ENCODE results near the gene ZBTB7C. TPM values are rescaled to one million over a fixed set of nuclear protein-coding genes. Genes with fewer than 3 reads are reported as not detected.

ZBTB7C gene
- total and polyA plus RNA-seq, 8 donors, result 3.0 to 47.8 (median 19.3) TPM

GRCh38 chr18:48337053-48337452 is 72.1 kb downstream of the ZBTB7C start:
- H3K9me3 ChIP-seq, result no peaks in the 10 kb centered on the region
- no peak for TF ChIP-seq POLR2A (IDR thresholded peaks at IDR 0.05)
- TF ChIP-seq, protein P1, sequence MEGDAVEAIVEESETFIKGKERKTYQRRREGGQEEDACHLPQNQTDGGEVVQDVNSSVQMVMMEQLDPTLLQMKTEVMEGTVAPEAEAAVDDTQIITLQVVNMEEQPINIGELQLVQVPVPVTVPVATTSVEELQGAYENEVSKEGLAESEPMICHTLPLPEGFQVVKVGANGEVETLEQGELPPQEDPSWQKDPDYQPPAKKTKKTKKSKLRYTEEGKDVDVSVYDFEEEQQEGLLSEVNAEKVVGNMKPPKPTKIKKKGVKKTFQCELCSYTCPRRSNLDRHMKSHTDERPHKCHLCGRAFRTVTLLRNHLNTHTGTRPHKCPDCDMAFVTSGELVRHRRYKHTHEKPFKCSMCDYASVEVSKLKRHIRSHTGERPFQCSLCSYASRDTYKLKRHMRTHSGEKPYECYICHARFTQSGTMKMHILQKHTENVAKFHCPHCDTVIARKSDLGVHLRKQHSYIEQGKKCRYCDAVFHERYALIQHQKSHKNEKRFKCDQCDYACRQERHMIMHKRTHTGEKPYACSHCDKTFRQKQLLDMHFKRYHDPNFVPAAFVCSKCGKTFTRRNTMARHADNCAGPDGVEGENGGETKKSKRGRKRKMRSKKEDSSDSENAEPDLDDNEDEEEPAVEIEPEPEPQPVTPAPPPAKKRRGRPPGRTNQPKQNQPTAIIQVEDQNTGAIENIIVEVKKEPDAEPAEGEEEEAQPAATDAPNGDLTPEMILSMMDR (IDR thresholded peaks at IDR 0.05), result no peak
- TF ChIP-seq EP300 (IDR thresholded peaks at IDR 0.05), result no peak
- no peak for TF ChIP-seq POLR2AphosphoS5 (IDR thresholded peaks at IDR 0.05)
- H3K4me3 ChIP-seq, result no peak overlapping the region
- intact Hi-C loops (cut with DNase I; ENCODE audit: low total_unique reads), result loop anchor here (10.0 kb wide), 1 partner anchor 108 kb away; no protein-coding TSS in a partner anchor
- no peak for DNase-seq
- WGBS, 5 donors, result 87 to 98% (median 93%) methylated on average over 2 of the region's 2 CpGs
- H3K36me3 ChIP-seq, result no peaks in the 10 kb centered on the region
- H3K27me3 ChIP-seq, result peaks cover 0 to 3% (median 0%) of the 10 kb centered on the region in 3 donors
- peaks cover 0 to 11% (median 0%) of the 10 kb centered on the region in 4 donors for H3K4me1 ChIP-seq
- no peak overlapping the region for H3K27ac ChIP-seq

DNA sequence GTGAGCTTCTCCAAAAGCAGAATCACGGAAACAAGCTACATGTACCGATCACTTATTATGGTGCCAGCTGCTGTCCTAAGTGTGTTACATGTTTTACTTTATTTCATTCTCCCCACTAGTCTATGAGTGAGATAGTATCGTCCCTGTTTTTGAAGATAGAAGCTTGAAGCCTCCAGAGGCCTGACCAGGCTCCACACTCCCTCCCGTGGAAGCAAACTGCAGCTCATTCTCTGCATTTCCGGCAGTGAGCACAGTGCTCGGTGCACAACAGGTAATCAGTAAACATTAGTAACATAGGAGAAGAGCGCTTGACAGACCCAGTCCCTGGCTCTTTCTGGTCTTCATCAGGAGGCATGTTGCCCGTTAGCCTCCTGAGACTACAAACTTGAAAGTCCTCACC is 72.9 kb downstream of the ZBTB7C start:
- no peak overlapping the region for H3K27ac ChIP-seq
- no peak for TF ChIP-seq EP300 (IDR thresholded peaks at IDR 0.05)
- TF ChIP-seq POLR2A (IDR thresholded peaks at IDR 0.05), result no peak
- TF ChIP-seq, protein P1 (IDR thresholded peaks at IDR 0.05), result no peak
- TF ChIP-seq POLR2AphosphoS5 (IDR thresholded peaks at IDR 0.05), result no peak
- H3K27me3 ChIP-seq, result peaks cover 0 to 3% (median 0%) of the 10 kb centered on the region in 3 donors
- no peaks in the 10 kb centered on the region for H3K36me3 ChIP-seq
- WGBS, 5 donors, result 69 to 76% (median 71%) methylated on average over 8 of the region's 8 CpGs
- intact Hi-C loops (cut with DNase I; ENCODE audit: low total_unique reads), result loop anchor here (10.0 kb wide), 1 partner anchor 108 kb away; no protein-coding TSS in a partner anchor
- no peak overlapping the region for H3K4me3 ChIP-seq
- no peaks in the 10 kb centered on the region for H3K9me3 ChIP-seq
- H3K4me1 ChIP-seq, result peaks cover 0 to 7% (median 0%) of the 10 kb centered on the region in 4 donors
- peak in 1 of 2 donors; percentile 48 for DNase-seq

GRCh38 chr18:48335829-48336228 is 73.4 kb downstream of the ZBTB7C start:
- TF ChIP-seq POLR2AphosphoS5 (IDR thresholded peaks at IDR 0.05), result no peak
- TF ChIP-seq, protein P1 (IDR thresholded peaks at IDR 0.05), result no peak
- no peak for TF ChIP-seq POLR2A (IDR thresholded peaks at IDR 0.05)
- no peak for TF ChIP-seq EP300 (IDR thresholded peaks at IDR 0.05)
- Histone ChIP-seq H3K36me3 (no peaks in the 10 kb centered on the region), H3K27me3 (peaks cover 0 to 3% (median 0%) of the 10 kb centered on the region in 3 donors), H3K9me3 (no peaks in the 10 kb centered on the region), H3K4me1 (peaks cover 0 to 8% (median under 1%) of the 10 kb centered on the region in 4 donors), H3K27ac (no peak overlapping the region), H3K4me3 (no peak overlapping the region)
- 81 to 90% (median 87%) methylated on average over 4 of the region's 4 CpGs for WGBS, 5 donors
- intact Hi-C loops (cut with DNase I; ENCODE audit: low total_unique reads), result loop anchor here (10.0 kb wide), 1 partner anchor 109 kb away; no protein-coding TSS in a partner anchor
- no peak for DNase-seq

DNA sequence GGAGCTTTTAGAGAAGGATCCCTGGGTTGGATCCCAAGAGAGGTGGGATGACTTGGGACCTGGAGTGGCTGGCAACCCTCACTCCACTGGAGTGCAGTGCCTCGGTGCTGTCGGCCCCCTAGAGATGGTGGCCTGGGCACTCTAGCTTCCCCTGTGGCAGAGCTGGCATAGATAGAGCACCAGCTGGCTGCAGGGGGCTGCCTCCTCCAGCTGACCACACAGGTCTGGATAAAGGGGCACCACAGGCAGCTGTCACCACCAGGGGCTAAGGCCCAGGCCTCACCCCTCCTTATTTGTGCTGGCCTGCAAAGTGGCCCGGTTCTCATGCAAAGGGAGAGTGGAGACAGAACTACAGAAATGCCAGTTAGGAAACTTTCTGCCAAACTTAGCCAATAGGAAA is 74.3 kb downstream of the ZBTB7C start:
- intact Hi-C loops (cut with DNase I; ENCODE audit: low total_unique reads), result loop anchor here (10.0 kb wide), 1 partner anchor 110 kb away; no protein-coding TSS in a partner anchor
- 89 to 97% (median 95%) methylated on average over 3 of the region's 3 CpGs for WGBS, 5 donors

More for the DNA sequence above, 74.3 kb downstream of the ZBTB7C start:
- Histone ChIP-seq H3K4me1 (peaks cover 0 to 16% (median 3%) of the 10 kb centered on the region in 4 donors), H3K27me3 (peaks cover 0 to 3% (median 0%) of the 10 kb centered on the region in 3 donors), H3K4me3 (no peak overlapping the region), H3K9me3 (no peaks in the 10 kb centered on the region), H3K36me3 (no peaks in the 10 kb centered on the region), H3K27ac (no peak overlapping the region)
- no peak for DNase-seq
- TF ChIP-seq, protein P1 (IDR thresholded peaks at IDR 0.05), result no peak
- TF ChIP-seq POLR2AphosphoS5 (IDR thresholded peaks at IDR 0.05), result no peak
- no peak for TF ChIP-seq EP300 (IDR thresholded peaks at IDR 0.05)
- no peak for TF ChIP-seq POLR2A (IDR thresholded peaks at IDR 0.05)
